Common myeloid progenitor, CD34-positive (primary cell): Measurements from ENCODE around the gene NOG.

Source experiments
- CTCF ChIA-PET: fragments of 350-600 bp; sonication (Branson Sonifier 250); formaldehyde crosslinking; loops from one replicate; lab custom pipeline; 2021; ENCODE audit warnings: antibody characterized with exemption; lab: Charles Lee
- POLR2A ChIA-PET: fragments of 350-600 bp; sonication (Branson Sonifier 250); formaldehyde crosslinking; loops from one replicate; lab custom pipeline; 2021; ENCODE audit warnings: antibody characterized with exemption; lab: Charles Lee
- DNase-seq, 3 donors: peaks; one replicate each; pipeline versions ENCODE4 v3.0.0 to v3.0.0-alpha.2; 2013
- H3K27ac ChIP-seq, 2 experiments: 1 replicate in 1 of 2; 2 replicates in 1 of 2; pipeline ENCODE4 v1.7.0; 2013; ENCODE audit warnings: inconsistent platforms in 2 of 2, low read length in 2 of 2, mild to moderate bottlenecking in 2 of 2, low read depth in 1 of 2, moderate library complexity in 1 of 2; ENCODE audit not compliant: severe bottlenecking in 2 of 2, insufficient read depth in 1 of 2, poor library complexity in 1 of 2
- H3K27me3 ChIP-seq, 5 experiments: replicated peaks in 2 of 5; 1 replicate in 3 of 5; 2 replicates in 2 of 5; pipeline versions ENCODE4 v1.6.1 to v1.7.0; 2013; ENCODE audit warnings: low read length in 4 of 5, mild to moderate bottlenecking in 2 of 5, moderate library complexity in 2 of 5, inconsistent platforms in 1 of 5; ENCODE audit not compliant: insufficient read depth in 5 of 5, control insufficient read depth in 4 of 5
- H3K36me3 ChIP-seq, 4 experiments: 1 replicate in 2 of 4; 2 replicates in 2 of 4; pipeline versions ENCODE4 v1.6.1 to v1.7.0; 2013; ENCODE audit warnings: low read length in 3 of 4, control low read depth in 1 of 4, mild to moderate bottlenecking in 1 of 4; ENCODE audit not compliant: control insufficient read depth in 4 of 4, insufficient read depth in 4 of 4
- H3K4me1 ChIP-seq, 4 experiments: 1 replicate in 3 of 4; 2 replicates in 1 of 4; pipeline versions ENCODE4 v1.6.1 to v1.7.1; 2013; ENCODE audit warnings: low read length in 3 of 4, mild to moderate bottlenecking in 3 of 4, control low read depth in 1 of 4, inconsistent platforms in 1 of 4, moderate library complexity in 1 of 4; ENCODE audit not compliant: control insufficient read depth in 4 of 4, insufficient read depth in 4 of 4; ENCODE audit errors: control extremely low read depth in 1 of 4
- H3K4me3 ChIP-seq, 7 experiments: 1 replicate in 4 of 7; 2 replicates in 3 of 7; pipeline versions ENCODE4 v1.5.1 to v1.7.0; 2013; ENCODE audit warnings: mild to moderate bottlenecking in 7 of 7, low read length in 6 of 7, moderate library complexity in 6 of 7, inconsistent platforms in 2 of 7, low read depth in 2 of 7, control low read depth in 1 of 7; ENCODE audit not compliant: insufficient read depth in 4 of 7, control insufficient read depth in 1 of 7; ENCODE audit errors: extremely low read depth in 1 of 7
- H3K9me3 ChIP-seq, 5 experiments: 1 replicate in 4 of 5; 2 replicates in 1 of 5; pipeline versions ENCODE4 v1.6.1 to v1.7.1; 2013; ENCODE audit warnings: low read length in 4 of 5, mild to moderate bottlenecking in 2 of 5, inconsistent platforms in 1 of 5, low read depth in 1 of 5, moderate library complexity in 1 of 5; ENCODE audit not compliant: control insufficient read depth in 4 of 5, insufficient read depth in 2 of 5; ENCODE audit errors: control extremely low read depth in 1 of 5
- WGBS: methylation state at CpG from one replicate; pipeline ENCODE4 v1.1.5; 2013; ENCODE audit not compliant: insufficient coverage; 5-methylcytosine and 5-hydroxymethylcytosine counted together

NOG gene

DNA sequence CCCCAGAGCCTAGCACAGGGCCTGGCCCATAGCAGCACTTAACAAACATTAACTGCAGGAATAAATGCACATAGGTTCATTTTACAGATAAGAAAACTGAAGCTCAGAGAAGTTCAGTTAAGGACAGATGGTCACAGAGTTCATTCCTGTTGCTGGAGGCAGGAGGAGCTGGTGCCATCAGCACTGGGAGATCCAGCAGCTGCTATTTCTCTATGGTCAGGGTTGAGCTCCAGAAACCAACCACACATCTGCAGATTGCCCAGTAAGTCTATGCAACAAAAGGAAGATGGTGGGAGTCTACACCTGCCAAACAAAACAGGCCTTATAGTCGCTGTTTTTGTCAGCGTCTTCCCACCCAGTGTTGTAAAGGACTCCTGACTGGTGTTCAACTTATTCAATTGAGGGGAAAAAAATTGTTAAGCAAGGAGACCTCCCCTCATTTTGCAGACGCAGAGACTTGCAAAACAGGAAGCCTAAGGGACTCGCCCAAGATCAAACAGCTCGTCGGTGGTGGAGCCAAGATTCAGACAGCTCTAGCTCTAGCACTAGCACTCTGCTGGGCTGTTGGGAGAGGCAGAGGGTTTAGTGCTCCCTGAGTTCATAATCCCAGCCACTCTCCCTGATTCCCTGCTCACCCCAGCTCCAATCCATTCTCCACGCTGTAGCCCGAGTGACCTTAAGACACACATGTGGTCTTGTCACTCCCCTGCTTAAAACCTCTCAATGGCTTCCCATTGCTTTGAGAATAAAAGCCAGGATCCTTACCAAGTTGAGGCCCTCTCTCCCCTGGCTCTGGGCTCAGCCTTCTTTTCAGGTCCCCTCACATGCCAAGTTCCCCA lies 9.0 kb downstream of the NOG start:
- ChIA-PET POLR2A (interaction anchor here (1.0 kb wide), 1 partner anchor 74 kb away, joined by 3 read pairs; no protein-coding TSS in a partner anchor), CTCF (interaction anchor here (0.9 to 1.5 kb wide), 5 partner anchors 8 to 180 kb away, joined by 3 to 4 read pairs (median 3); no protein-coding TSS in a partner anchor)
- Histone ChIP-seq H3K27ac (no peak overlapping the region), H3K27me3 (no peaks in the 10 kb centered on the region), H3K4me1 (peaks cover 0 to 17% (median 11%) of the 10 kb centered on the region in 4 experiments), H3K36me3 (no peaks in the 10 kb centered on the region), H3K9me3 (no peaks in the 10 kb centered on the region), H3K4me3 (no peak overlapping the region)
- no peak for DNase-seq
- WGBS = 96% methylated on average over 4 of the region's 8 CpGs

- CTCF ChIA-PET = interaction anchor here (1.5 kb wide), 1 partner anchor 9 kb away, joined by 3 read pairs; no protein-coding TSS in a partner anchor
- no peak overlapping the region for H3K27ac ChIP-seq
- no peaks in the 10 kb centered on the region for H3K27me3 ChIP-seq
- WGBS = 81% methylated on average over 6 of the region's 7 CpGs
- H3K9me3 ChIP-seq = no peaks in the 10 kb centered on the region
- H3K36me3 ChIP-seq = no peaks in the 10 kb centered on the region
- DNase-seq = peak in 1 of 3 donors; percentile 30
- H3K4me1 ChIP-seq = peaks cover 0 to 8% (median 6%) of the 10 kb centered on the region in 4 experiments
- H3K4me3 ChIP-seq = no peak overlapping the region
- POLR2A ChIA-PET = interaction anchor here (0.6 to 1.0 kb wide), 3 partner anchors 20 to 118 kb away, joined by 3 read pairs; no protein-coding TSS in a partner anchor
Measured at GRCh38 chr17:56603486-56604238, 10.2 kb downstream of the NOG start.

DNA sequence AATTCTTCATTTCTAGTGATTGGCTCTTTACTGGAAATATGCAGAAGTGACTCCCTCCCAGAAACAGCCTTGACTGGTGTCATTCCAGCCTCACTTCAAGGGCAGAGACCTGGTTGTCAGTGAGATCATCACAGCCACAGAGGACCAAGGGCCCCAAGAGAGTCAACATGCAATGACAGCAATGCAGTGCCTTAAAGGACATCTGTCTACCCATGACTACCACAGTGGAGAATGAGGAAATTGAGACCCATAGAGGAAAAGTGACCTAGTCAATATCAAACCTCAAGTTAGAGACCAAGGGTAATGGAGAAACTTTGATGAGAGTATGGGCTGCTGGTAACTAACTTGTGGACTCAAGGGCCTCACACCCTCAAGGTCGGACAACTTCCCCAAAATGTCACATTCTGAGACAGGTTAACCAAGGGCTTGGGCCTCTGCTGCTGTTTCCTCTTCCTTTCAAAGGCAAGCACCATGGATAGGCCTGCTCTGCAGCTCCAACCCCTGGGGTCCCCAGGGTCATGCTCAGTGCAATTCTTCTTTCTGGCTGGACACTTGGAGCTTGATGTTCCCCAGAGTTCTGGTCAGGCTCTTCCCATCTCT lies 11.3 kb downstream of the NOG start:
- Histone ChIP-seq H3K9me3 (no peaks in the 10 kb centered on the region), H3K27ac (no peak overlapping the region), H3K27me3 (no peaks in the 10 kb centered on the region), H3K4me3 (no peak overlapping the region), H3K36me3 (no peaks in the 10 kb centered on the region), H3K4me1 (peaks cover 0 to 8% (median 1%) of the 10 kb centered on the region in 4 experiments)
- CTCF ChIA-PET = interaction anchor here (1.0 kb wide), 1 partner anchor 157 kb away, joined by 3 read pairs; no protein-coding TSS in a partner anchor
- 45% methylated on average over 1 of the region's 1 CpG for WGBS
- peak in 2 of 3 donors; percentile 51 to 65 for DNase-seq
- POLR2A ChIA-PET = interaction anchor here (0.5 to 0.8 kb wide), 2 partner anchors 19 to 975 kb away, joined by 3 to 4 read pairs; no protein-coding TSS in a partner anchor

GRCh38 chr17:56608944-56609343 lies 15.4 kb downstream of the NOG start:
- H3K4me3 ChIP-seq = no peak overlapping the region
- 100% methylated on average over 1 of the region's 4 CpGs for WGBS
- ChIA-PET CTCF (no interaction called here), POLR2A (interaction anchor here (0.6 kb wide), 1 partner anchor 78 kb away, joined by 3 read pairs; no protein-coding TSS in a partner anchor)
- no peaks in the 10 kb centered on the region for H3K27me3 ChIP-seq
- DNase-seq = no peak
- H3K36me3 ChIP-seq = no peaks in the 10 kb centered on the region
- H3K9me3 ChIP-seq = no peaks in the 10 kb centered on the region
- peaks cover 0 to 8% (median 1%) of the 10 kb centered on the region in 4 experiments for H3K4me1 ChIP-seq
- H3K27ac ChIP-seq = no peak overlapping the region

DNA sequence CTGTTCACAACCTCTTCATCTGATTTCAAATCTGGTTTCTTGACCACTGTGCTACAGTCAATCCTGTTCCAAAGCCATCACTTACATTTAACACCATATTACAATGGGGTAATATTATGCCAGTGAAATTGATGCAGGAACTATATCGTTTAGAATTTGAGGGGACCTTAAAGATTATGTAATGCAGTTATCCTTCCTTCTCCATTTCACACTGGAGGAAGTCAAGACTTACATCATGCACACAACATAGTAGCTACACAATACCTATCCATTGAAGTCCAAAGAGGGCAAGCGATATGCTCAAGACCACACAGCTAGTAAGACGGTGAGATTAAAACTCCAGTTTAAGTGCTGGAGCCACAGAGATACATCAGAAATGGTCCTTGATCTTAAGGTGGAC lies 16.8 kb downstream of the NOG start:
- POLR2A ChIA-PET = no interaction called here
- Histone ChIP-seq H3K4me3 (no peak overlapping the region), H3K36me3 (no peaks in the 10 kb centered on the region), H3K27ac (no peak overlapping the region), H3K4me1 (no peaks in the 10 kb centered on the region), H3K27me3 (no peaks in the 10 kb centered on the region), H3K9me3 (no peaks in the 10 kb centered on the region)
- no peak for DNase-seq
- CTCF ChIA-PET = interaction anchor here (0.7 to 1.2 kb wide), 2 partner anchors 11 to 65 kb away, joined by 3 read pairs; no protein-coding TSS in a partner anchor
- 100% methylated on average over 1 of the region's 3 CpGs for WGBS

GRCh38 chr17:56613131-56613530 lies 19.6 kb downstream of the NOG start:
- Histone ChIP-seq H3K36me3 (no peaks in the 10 kb centered on the region), H3K4me3 (no peak overlapping the region), H3K9me3 (no peaks in the 10 kb centered on the region), H3K27ac (no peak overlapping the region), H3K4me1 (no peaks in the 10 kb centered on the region), H3K27me3 (no peaks in the 10 kb centered on the region)
- WGBS = 100% methylated on average over 1 of the region's 2 CpGs
- ChIA-PET CTCF (interaction anchor here (0.7 kb wide), 1 partner anchor 15 kb away, joined by 3 read pairs; no protein-coding TSS in a partner anchor), POLR2A (no interaction called here)
- DNase-seq = no peak
